K562 (cell line): Measurements from ENCODE around the gene MYO3B. TPM values are rescaled to one million over a fixed set of nuclear protein-coding genes. Genes with fewer than 3 reads are reported as not detected.

Source experiments
- ATAC-seq: fragments of 200-7000 bp; cut with Tn5 transposase; 3 replicates; pipeline ENCODE4 v1.9.1; 2020; ENCODE audit warnings: moderate library complexity
- BruUV-seq: library from RNA; stranded (reverse); fragments of 400-500 nt; replicated peaks from 2 replicates; lab custom pipeline; 2021; lab: Mats Ljungman, UMichigan
- CTCF ChIA-PET: fragments of 300-600 bp; formaldehyde crosslinking; extraction: SDS; loops from one replicate; lab custom pipeline; 2021; ENCODE audit warnings: low intra/inter-chr PET ratio; lab: Yijun Ruan, JAX
- POLR2A ChIA-PET: fragments of 300-600, 350-650 bp; sonication (Branson Sonifier 250); formaldehyde crosslinking; extraction: SDS; loops from one replicate; lab custom pipeline; 2021; ENCODE audit warnings: antibody characterized with exemption, inconsistent platforms; lab: Yijun Ruan, JAX
- DNase-seq, 4 experiments: peaks; one replicate each; pipeline versions ENCODE4 v3.0.0 to v3.0.0-alpha.2; 2011 to 2018; ENCODE audit warnings: low spot score in 3 of 4, mixed read lengths in 3 of 4; ENCODE audit errors: extremely low read depth in 1 of 4
- FAIRE-seq: peaks from 2 replicates; lab custom pipeline; 2011; peaks lifted over from hg19 to GRCh38; lab: Jason Lieb, UNC
- H2AFZ ChIP-seq: 2 replicates; pipeline ENCODE4 v1.6.0; 2011; ENCODE audit warnings: low read depth, low read length, control low read depth, inconsistent platforms
- H3K27ac ChIP-seq: fragments of 200-600 bp; 3 replicates; pipeline ENCODE4 v1.8.0; 2011; ENCODE audit warnings: low read depth, mild to moderate bottlenecking, control low read depth, inconsistent platforms, low read length, moderate library complexity, mixed read lengths; ENCODE audit errors: extremely low read depth
- H3K27me3 ChIP-seq, 2 experiments: fragments of 300-600 bp in 1 of 2; 2 replicates in 1 of 2; 3 replicates in 1 of 2; pipeline versions ENCODE4 v1.6.0 to v1.8.0; 2011; ENCODE audit warnings: inconsistent platforms in 2 of 2, low read length in 2 of 2, mild to moderate bottlenecking in 1 of 2, mixed read lengths in 1 of 2, moderate library complexity in 1 of 2; ENCODE audit not compliant: control insufficient read depth in 2 of 2, insufficient read depth in 2 of 2
- H3K36me3 ChIP-seq: fragments of 300-600 bp; 3 replicates; pipeline ENCODE4 v1.8.0; 2011; ENCODE audit warnings: mild to moderate bottlenecking, low read length, inconsistent platforms; ENCODE audit not compliant: control insufficient read depth, insufficient read depth
- H3K4me1 ChIP-seq, 2 experiments: fragments of 200-600 bp in 1 of 2; replicated peaks in 1 of 2; 2 replicates in 1 of 2; 3 replicates in 1 of 2; pipeline versions ENCODE4 v1.5.1 to v1.8.0; 2011; ENCODE audit warnings: inconsistent platforms in 2 of 2, low read length in 2 of 2, mild to moderate bottlenecking in 1 of 2, mixed read lengths in 1 of 2, moderate library complexity in 1 of 2; ENCODE audit not compliant: control insufficient read depth in 2 of 2, insufficient read depth in 2 of 2
- H3K4me2 ChIP-seq: 2 replicates; pipeline ENCODE4 v1.6.1; 2011; ENCODE audit warnings: low read length, control low read depth, inconsistent platforms, mixed read lengths; ENCODE audit not compliant: insufficient read depth
- H3K4me3 ChIP-seq: fragments of 200-600 bp; sonication (generic), shearing (Covaris generic); 2 replicates; pipeline ENCODE4 v1.5.1; 2016; ENCODE audit warnings: control low read depth, inconsistent platforms
- H3K79me2 ChIP-seq: fragments of 200-600 bp; 3 replicates; pipeline ENCODE4 v1.8.0; 2011; ENCODE audit warnings: low read length, inconsistent platforms; ENCODE audit not compliant: control insufficient read depth, insufficient read depth
- H3K9ac ChIP-seq, 2 experiments: 2 replicates each; pipeline versions ENCODE4 v1.6.0 to v1.6.1; 2011; ENCODE audit warnings: low read depth in 2 of 2, low read length in 2 of 2, control low read depth in 1 of 2, inconsistent platforms in 1 of 2, mild to moderate bottlenecking in 1 of 2, mixed read lengths in 1 of 2; ENCODE audit not compliant: insufficient read depth in 1 of 2
- H3K9me1 ChIP-seq: one replicate; pipeline ENCODE4 v1.6.0; 2011; ENCODE audit warnings: inconsistent platforms, mild to moderate bottlenecking, low read length, moderate library complexity; ENCODE audit not compliant: control insufficient read depth, insufficient read depth
- H3K9me3 ChIP-seq: replicated peaks from 2 replicates; pipeline ENCODE4 v1.5.1; 2011; ENCODE audit warnings: low read depth, low read length, inconsistent platforms; ENCODE audit not compliant: control insufficient read depth, insufficient read depth
- H4K20me1 ChIP-seq: replicated peaks from 2 replicates; pipeline ENCODE4 v1.6.1; 2011; ENCODE audit warnings: low read length, inconsistent platforms, mixed read lengths; ENCODE audit not compliant: control insufficient read depth, insufficient read depth
- BRF1 ChIP-seq: IDR thresholded peaks from 3 replicates; pipeline ENCODE4 v1.6.1; 2011; ENCODE audit warnings: borderline replicate concordance, mild to moderate bottlenecking; ENCODE audit not compliant: insufficient read length; ENCODE audit errors: extremely low read depth
- CBFB ChIP-seq: sonication (generic); formaldehyde crosslinking; IDR thresholded peaks from 2 replicates; pipeline ENCODE4 v1.4.0; 2020; ENCODE audit warnings: mild to moderate bottlenecking, missing genetic modification reagents
- CTCF ChIP-seq, 3 experiments: IDR thresholded peaks in 2 of 3; conservative IDR thresholded peaks in 1 of 3; 2 replicates each; pipeline ENCODE4 v1.5.1; 2011 to 2012; ENCODE audit warnings: low read length in 3 of 3, mild to moderate bottlenecking in 3 of 3, control low read depth in 2 of 3, improper control_type of control experiment in 1 of 3, inconsistent platforms in 1 of 3, low read depth in 1 of 3, mixed read lengths in 1 of 3, moderate library complexity in 1 of 3; ENCODE audit not compliant: insufficient read depth in 2 of 3
- EP300 ChIP-seq: IDR thresholded peaks from 2 replicates; pipeline ENCODE4 v1.6.1; 2012; ENCODE audit warnings: low read length, improper control_type of control experiment
- EZH2 ChIP-seq: IDR thresholded peaks from 2 replicates; pipeline ENCODE4 v1.6.1; 2012; ENCODE audit warnings: low read depth, mild to moderate bottlenecking, inconsistent platforms, low read length, borderline replicate concordance
- MAFG ChIP-seq: fragments of 450-650 bp; conservative IDR thresholded peaks from 2 replicates; pipeline ENCODE4 v1.6.1; 2016; ENCODE audit warnings: missing genetic modification characterization, missing compliant biosample characterization
- TAF1 ChIP-seq: IDR thresholded peaks from 2 replicates; pipeline ENCODE4 v1.6.1; 2011; ENCODE audit warnings: mild to moderate bottlenecking, low read length, moderate library complexity; ENCODE audit not compliant: insufficient read depth, control insufficient read depth, severe bottlenecking; ENCODE audit errors: extremely low read depth
- ZBTB17 ChIP-seq: fragments of 450-650 bp; formaldehyde crosslinking; IDR thresholded peaks from 2 replicates; pipeline ENCODE4 v1.4.0; 2020; ENCODE audit warnings: mild to moderate bottlenecking
- ZNF3 ChIP-seq: fragments of 250-450 bp; sonication (Bioruptor Pico); IDR thresholded peaks from 2 replicates; pipeline ENCODE4 v1.5.0; 2021; ENCODE audit warnings: mild to moderate bottlenecking, moderate library complexity
- ZNF384 ChIP-seq: IDR thresholded peaks from 2 replicates; pipeline ENCODE4 v1.6.1; 2012; ENCODE audit warnings: low read depth, low read length, improper control_type of control experiment
- ZNF707 ChIP-seq: fragments of 250-450 bp; sonication (Bioruptor Pico); conservative IDR thresholded peaks from 2 replicates; pipeline ENCODE4 v1.8.0; 2022; ENCODE audit warnings: inconsistent platforms, mild to moderate bottlenecking, moderate library complexity
- ZNF830 ChIP-seq: fragments of 250-450 bp; sonication (Bioruptor Pico); IDR thresholded peaks from 2 replicates; pipeline ENCODE4 v1.5.0; 2021; ENCODE audit warnings: mild to moderate bottlenecking
- WGBS: fragments of 100-300 bp; shearing (Covaris generic); methylation state at CpG from one replicate; pipeline ENCODE4 v1.1.6; 2016; ENCODE audit warnings: low coverage, mixed read lengths; ENCODE audit not compliant: insufficient coverage; ENCODE audit errors: missing lambda C conversion rate; 5-methylcytosine and 5-hydroxymethylcytosine counted together
- in situ Hi-C: fragments of 300-500 bp; cut with MboI; formaldehyde crosslinking; loops from 4 replicates; pipeline ENCODE4 v1.15.0; 2018; ENCODE audit warnings: inconsistent platforms, mixed read lengths
- intact Hi-C: fragments of 100-400 bp; cut with micrococcal nuclease; formaldehyde crosslinking; loops from 2 replicates; pipeline ENCODE4 v1.14.2; 2022
- polyA plus RNA-seq, 8 experiments: library from polyadenylated mRNA; depleted of rRNA in 4 of 8; stranded (reverse) in 5 of 8; unstranded in 3 of 8; fragments of >200 nt; fragmentation: Nextera tagmentation in 2 of 8; fragmentation: Illumina TruSeq in 1 of 8; extraction: Ambion mirVana in 2 of 8; extraction: Trizol in 1 of 8; gene quantifications; 2 replicates each; pipeline versions ENCODE4 v1.2.1 to v1.2.3, GENCODE V29; 2011 to 2014; ENCODE audit warnings: inconsistent platforms in 1 of 8, missing spikeins in 1 of 8
- total RNA-seq, 7 experiments: library from RNA; depleted of rRNA in 6 of 7; stranded (reverse); fragments of >200 nt in 6 of 7; fragmentation: Illumina TruSeq in 2 of 7; extraction: Trizol in 2 of 7; gene quantifications; 2 replicates each; pipeline versions ENCODE4 v1.2.1 to v1.2.3, GENCODE V29; 2011 to 2021; ENCODE audit warnings: low replicate concordance in 1 of 7
- TF ChIP-seq, protein P1 (sequence below): fragments of 250-450 bp; sonication (Bioruptor Pico); IDR thresholded peaks from 2 replicates; pipeline ENCODE4 v1.5.0; 2021; ENCODE audit warnings: mild to moderate bottlenecking, borderline replicate concordance
- TF ChIP-seq, protein P2 (sequence below): IDR thresholded peaks from 2 replicates; pipeline ENCODE4 v1.6.1; 2011; ENCODE audit warnings: borderline replicate concordance, low read depth, mild to moderate bottlenecking, moderate library complexity, low read length; ENCODE audit not compliant: insufficient read depth, poor library complexity, severe bottlenecking
- TF ChIP-seq, protein P3 (sequence below): fragments of 250-450 bp; sonication (Bioruptor Pico); IDR thresholded peaks from 2 replicates; pipeline ENCODE4 v1.9.0; 2021; ENCODE audit warnings: mild to moderate bottlenecking

The MYO3B gene
- total and polyA plus RNA-seq, 9 of the 15 experiments (the other 6 are each of a cell fraction or from before 2014, with no cell fraction given), result 2.7 to 6.5 (median 3.6) TPM

DNA sequence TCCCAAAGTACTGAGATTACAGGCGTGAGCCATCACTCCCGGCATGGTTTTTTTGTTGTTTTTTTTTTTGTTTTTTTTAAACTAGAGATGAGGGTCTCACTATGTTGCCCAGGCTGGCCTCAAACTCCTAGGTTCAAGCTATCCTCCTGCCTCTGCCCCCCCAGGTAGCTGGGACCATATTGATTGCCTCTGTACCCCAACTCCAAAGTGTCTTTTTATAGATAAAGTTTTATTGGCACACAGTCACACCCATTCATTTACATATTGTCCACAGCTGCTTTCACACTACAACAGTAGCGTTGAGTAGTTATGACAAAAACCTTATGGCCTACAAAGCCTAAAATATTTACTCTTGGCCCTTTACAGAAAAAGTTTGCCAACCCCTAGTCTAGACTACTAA, 492.0 kb downstream of the MYO3B start (continued):
- TF ChIP-seq, protein P1, sequence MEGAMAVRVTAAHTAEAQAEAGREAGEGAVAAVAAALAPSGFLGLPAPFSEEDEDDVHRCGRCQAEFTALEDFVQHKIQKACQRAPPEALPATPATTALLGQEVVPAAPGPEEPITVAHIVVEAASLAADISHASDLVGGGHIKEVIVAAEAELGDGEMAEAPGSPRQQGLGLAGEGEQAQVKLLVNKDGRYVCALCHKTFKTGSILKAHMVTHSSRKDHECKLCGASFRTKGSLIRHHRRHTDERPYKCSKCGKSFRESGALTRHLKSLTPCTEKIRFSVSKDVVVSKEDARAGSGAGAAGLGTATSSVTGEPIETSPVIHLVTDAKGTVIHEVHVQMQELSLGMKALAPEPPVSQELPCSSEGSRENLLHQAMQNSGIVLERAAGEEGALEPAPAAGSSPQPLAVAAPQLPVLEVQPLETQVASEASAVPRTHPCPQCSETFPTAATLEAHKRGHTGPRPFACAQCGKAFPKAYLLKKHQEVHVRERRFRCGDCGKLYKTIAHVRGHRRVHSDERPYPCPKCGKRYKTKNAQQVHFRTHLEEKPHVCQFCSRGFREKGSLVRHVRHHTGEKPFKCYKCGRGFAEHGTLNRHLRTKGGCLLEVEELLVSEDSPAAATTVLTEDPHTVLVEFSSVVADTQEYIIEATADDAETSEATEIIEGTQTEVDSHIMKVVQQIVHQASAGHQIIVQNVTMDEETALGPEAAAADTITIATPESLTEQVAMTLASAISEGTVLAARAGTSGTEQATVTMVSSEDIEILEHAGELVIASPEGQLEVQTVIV (CRISPR knock-in tag), result no peak
- TF ChIP-seq ZNF384 (peak; percentile 39; the same call in 1 of the 2 replicates), CTCF (IDR thresholded peaks at IDR 0.05 in 2 of 3, conservative IDR thresholded peaks at IDR 0.05 in 1 of 3; ENCODE audit: insufficient read depth in 2 of 3, low read depth in 1 of 3, low read length in 3 of 3) (no peak), EZH2 (no peak)

- no peak overlapping the region for H3K4me3 ChIP-seq
- BruUV-seq, result no TSS peak
- no peak overlapping the region for H2AFZ ChIP-seq
- in situ Hi-C loops (no loop called here), intact Hi-C loops (no loop called here)
- no peaks in the 10 kb centered on the region for H4K20me1 ChIP-seq
- no peak overlapping the region for H3K4me2 ChIP-seq
- no peaks in the 10 kb centered on the region for H3K27me3 ChIP-seq
- CTCF ChIA-PET, result no interaction called here
- DNase-seq (no peak), ATAC-seq (no peak), FAIRE-seq (no peak)
- H3K4me1 ChIP-seq, result peaks cover 0 to 3% of the 10 kb centered on the region in 2 experiments; a peak in 2 of 5 replicates
- no peaks in the 10 kb centered on the region for H3K79me2 ChIP-seq
- no peak overlapping the region for H3K27ac ChIP-seq
- H3K9me3 ChIP-seq, result no peaks in the 10 kb centered on the region
- 60% methylated on average over 2 of the region's 2 CpGs for WGBS
- no peak overlapping the region for H3K9ac ChIP-seq
- H3K9me1 ChIP-seq, result no peaks in the 10 kb centered on the region
- POLR2A ChIA-PET, result interaction anchor here (2.9 kb wide), 1 partner anchor 10 kb away, joined by 13 read pairs; no protein-coding TSS in a partner anchor
- no peaks in the 10 kb centered on the region for H3K36me3 ChIP-seq
- TF ChIP-seq ZNF3 (CRISPR knock-in tag) (no peak), BRF1 (no peak), TAF1 (no peak), ZNF707 (CRISPR knock-in tag) (no peak), CBFB (no peak), ZNF830 (no peak), ZBTB17 (CRISPR knock-in tag) (no peak), MAFG (no peak), EP300 (no peak)
- TF ChIP-seq, protein P2, sequence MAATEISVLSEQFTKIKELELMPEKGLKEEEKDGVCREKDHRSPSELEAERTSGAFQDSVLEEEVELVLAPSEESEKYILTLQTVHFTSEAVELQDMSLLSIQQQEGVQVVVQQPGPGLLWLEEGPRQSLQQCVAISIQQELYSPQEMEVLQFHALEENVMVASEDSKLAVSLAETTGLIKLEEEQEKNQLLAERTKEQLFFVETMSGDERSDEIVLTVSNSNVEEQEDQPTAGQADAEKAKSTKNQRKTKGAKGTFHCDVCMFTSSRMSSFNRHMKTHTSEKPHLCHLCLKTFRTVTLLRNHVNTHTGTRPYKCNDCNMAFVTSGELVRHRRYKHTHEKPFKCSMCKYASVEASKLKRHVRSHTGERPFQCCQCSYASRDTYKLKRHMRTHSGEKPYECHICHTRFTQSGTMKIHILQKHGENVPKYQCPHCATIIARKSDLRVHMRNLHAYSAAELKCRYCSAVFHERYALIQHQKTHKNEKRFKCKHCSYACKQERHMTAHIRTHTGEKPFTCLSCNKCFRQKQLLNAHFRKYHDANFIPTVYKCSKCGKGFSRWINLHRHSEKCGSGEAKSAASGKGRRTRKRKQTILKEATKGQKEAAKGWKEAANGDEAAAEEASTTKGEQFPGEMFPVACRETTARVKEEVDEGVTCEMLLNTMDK, result no peak
- TF ChIP-seq, protein P3, sequence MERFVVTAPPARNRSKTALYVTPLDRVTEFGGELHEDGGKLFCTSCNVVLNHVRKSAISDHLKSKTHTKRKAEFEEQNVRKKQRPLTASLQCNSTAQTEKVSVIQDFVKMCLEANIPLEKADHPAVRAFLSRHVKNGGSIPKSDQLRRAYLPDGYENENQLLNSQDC, result no peak
Observed at GRCh38 chr2:170670651-170671050, 492.7 kb downstream of the MYO3B start.
